GM12875 (cell line): ENCODE results near the gene GABRR2.
A peak's percentile ranks its signal among the peaks of the same experiment; 100 is the strongest.
"Not testable (repeated sequence)": the region's sequence is repeated elsewhere in the genome, so short reads cannot be mapped to it uniquely, and the experiment has no call there.

Source experiments
- H3K4me3 ChIP-seq: one replicate; pipeline ENCODE4 v1.5.1; 2011; ENCODE audit warnings: low read depth, low read length, control low read depth
- TF ChIP-seq, protein P1 (sequence below): IDR thresholded peaks from 2 replicates; pipeline ENCODE4 v1.5.1; 2011; ENCODE audit warnings: low read depth, mild to moderate bottlenecking, control low read depth, inconsistent platforms, low read length, moderate library complexity, borderline replicate concordance; ENCODE audit not compliant: insufficient read depth

Gene GABRR2

DNA sequence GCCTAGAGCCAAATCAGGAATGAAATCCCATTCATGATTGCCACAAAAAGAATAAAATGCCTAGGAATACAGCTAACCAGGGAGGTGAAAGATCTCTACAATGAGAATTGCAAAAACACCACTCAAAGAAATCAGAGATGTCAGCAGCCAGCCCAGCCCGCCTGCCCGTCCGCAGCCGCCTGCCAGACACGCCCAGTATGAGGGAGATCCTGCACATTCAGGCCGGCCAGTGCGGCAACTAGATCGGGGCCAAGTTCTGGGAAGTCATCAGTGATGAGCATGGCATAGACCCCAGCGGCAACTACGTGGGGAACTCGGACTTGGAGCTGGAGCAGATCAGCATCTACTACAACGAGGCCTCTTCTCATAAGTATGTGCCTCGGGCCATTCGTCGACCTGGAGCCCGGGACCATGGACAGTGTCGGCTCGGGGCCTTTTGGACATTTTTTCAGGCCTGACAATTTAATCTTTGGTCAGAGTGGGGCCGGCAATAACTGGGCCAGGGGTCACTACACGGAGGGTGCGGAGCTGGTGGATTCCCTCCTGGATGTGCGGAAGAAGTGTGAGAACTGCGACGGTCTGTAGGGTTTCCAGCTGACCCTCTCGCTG, 13.4 kb downstream of the GABRR2 start:
- TF ChIP-seq, protein P1, sequence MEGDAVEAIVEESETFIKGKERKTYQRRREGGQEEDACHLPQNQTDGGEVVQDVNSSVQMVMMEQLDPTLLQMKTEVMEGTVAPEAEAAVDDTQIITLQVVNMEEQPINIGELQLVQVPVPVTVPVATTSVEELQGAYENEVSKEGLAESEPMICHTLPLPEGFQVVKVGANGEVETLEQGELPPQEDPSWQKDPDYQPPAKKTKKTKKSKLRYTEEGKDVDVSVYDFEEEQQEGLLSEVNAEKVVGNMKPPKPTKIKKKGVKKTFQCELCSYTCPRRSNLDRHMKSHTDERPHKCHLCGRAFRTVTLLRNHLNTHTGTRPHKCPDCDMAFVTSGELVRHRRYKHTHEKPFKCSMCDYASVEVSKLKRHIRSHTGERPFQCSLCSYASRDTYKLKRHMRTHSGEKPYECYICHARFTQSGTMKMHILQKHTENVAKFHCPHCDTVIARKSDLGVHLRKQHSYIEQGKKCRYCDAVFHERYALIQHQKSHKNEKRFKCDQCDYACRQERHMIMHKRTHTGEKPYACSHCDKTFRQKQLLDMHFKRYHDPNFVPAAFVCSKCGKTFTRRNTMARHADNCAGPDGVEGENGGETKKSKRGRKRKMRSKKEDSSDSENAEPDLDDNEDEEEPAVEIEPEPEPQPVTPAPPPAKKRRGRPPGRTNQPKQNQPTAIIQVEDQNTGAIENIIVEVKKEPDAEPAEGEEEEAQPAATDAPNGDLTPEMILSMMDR = no peak
- H3K4me3 ChIP-seq = no peak overlapping the region

DNA sequence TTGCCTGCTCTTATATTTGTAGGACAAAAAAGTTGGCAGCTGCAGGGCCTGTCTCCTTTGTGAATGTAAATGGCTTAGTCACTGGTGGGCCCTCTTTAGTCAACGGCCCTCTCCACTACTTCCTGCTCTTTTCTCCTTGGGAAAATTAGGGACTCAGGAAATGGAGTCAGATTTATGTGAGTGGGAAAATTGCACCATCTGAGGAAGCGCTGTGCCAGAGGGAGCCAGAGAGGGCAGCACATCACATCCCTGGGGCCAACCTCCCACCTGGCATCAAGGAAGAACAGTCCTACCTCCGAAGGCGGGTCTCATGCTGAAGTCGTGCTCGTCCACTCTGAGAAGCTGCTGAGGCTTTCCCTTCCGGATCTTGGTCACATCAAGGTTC, 15.6 kb downstream of the GABRR2 start:
- no peak overlapping the region for H3K4me3 ChIP-seq
- TF ChIP-seq, protein P1 = peak; percentile 7; the same call in 1 of the 2 replicates

DNA sequence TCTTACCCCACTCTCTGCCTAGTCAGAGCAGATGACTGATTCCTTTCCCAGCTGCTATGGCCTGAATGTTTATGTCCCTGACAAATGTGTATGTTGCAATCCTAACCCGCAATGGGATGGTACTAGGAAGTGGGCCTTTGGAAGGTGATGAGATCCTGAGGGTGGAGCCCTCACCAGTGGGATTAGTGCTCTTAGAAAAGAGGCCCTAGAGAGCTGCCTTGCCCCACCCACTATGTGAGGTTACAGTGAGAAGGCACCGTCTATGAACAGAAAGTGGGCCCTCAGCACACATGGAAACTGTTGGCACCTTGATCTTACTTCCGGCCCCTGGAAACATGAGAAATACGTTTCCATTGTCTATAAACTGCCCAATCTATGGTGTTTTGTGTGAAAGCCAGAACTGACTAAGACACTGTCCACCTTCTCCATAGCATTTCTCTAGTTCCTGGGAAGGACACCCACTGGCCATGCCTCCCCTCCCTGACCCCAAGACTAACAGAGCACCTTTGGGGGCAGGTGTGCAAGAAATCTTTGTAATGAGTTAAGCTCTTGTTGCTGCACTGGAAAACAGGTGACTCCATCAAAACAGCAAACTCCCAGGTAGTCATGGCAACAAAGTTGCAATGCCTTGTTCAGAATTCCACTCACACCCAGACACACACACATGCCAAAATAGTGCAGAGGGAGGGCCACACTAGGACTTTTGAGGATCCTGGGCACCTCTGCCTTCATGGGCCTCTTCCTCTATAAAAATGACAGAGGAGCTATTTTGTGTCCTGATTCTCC, 16.2 kb downstream of the GABRR2 start:
- H3K4me3 ChIP-seq = no peak overlapping the region
- TF ChIP-seq, protein P1 = no peak

DNA sequence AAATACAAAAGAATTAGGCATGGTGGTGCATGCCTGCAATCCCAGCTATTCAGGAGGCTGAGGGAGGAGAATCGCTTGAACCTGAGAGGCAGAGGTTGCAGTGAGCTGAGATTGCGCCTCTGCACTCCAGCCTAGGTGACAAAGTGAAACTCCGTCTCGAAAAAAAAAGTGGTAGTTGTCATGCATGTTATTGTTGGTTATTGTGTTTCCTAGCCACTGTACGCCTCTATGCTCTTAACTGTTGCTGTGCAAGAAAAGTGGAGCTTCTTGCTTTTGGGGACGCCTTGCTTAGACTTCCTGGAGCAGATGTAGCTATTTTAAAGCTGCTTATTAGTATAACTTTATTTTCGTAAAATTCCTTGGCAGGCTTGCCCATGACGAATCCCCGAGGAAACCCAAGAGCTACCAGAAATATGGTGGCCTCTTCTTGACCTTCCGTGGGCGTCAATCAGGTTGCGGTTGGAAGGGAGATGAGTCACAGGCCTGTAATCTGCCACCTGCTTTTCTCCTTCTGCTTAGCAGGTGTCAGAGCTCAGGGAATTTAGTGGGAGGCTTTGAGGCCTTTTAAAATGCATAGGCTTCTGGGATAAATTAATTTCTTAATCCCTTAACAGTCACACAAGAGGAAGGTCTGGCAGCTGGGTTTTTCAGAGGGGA, 17.3 kb downstream of the GABRR2 start:
- no peak overlapping the region for H3K4me3 ChIP-seq

DNA sequence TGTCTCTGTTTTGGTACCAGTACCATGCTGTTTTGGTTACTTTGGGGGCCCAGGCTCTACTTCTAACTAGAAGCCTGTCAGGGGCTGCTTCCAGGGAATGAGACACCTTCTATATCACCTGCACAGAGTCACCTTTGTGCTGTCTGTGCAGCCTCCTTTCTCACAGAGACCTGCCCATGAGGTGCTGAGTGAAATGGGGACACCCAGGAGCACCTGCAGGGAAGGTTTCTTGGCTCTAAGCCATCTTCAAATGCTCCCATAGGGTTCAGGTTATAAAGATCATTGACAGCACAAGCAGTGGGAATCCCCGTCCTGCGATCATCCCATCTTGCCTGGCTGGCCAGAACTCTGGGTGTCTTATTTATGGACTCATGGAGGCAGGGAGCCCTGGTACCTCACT, 19.1 kb downstream of the GABRR2 start:
- TF ChIP-seq, protein P1 = no peak
- H3K4me3 ChIP-seq = no peak overlapping the region

More for the DNA sequence above, 17.3 kb downstream of the GABRR2 start:
- TF ChIP-seq, protein P1 = no peak

DNA sequence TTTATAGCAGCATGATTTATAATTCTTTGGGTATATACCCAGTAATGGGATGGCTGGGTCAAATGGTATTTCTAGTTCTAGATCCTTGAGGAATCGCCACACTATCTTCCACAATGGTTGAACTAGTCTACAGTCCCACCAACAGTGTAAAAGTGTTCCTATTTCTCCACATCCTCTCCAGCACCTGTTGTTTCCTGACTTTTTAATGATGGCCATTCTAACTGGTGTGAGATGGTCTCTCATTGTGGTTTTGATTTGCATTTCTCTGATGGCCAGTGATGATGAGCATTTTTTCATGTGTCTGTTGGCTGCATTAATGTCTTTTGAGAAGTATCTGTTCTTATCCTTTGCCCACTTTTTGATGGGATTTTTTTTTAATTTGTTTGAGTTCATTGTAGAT, 20.0 kb downstream of the GABRR2 start:
- not testable (repeated sequence) for H3K4me3 ChIP-seq

DNA sequence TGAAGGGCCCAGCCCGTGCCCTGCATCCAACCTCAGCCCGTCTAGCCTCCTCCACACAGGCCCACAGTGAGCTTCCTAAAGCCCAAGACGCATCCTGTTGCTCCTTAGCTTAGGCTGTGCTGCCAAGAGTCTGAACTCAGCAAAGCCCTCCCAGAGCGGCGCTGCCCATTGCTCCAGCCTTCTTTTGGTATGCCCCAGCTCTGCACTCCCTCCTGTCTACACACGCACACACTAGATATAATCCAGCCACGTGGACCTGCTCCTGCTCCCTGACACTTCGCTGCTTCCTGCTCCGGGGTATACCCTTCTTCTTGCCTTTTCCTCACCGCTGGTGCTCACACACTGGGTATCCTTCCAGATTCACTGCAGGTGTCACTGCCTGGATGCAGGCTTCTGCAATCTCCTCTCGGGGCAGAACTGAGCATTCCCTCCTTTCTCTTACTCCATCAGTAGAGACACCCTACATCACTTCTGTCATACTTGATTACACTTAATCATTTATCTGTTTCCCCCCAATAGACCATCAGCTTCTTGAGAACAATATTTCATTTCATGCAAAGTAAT, 23.8 kb downstream of the GABRR2 start:
- no peak overlapping the region for H3K4me3 ChIP-seq
- TF ChIP-seq, protein P1 = no peak
